Measurements from ENCODE around the gene TATDN3. TPM values are rescaled to one million over a fixed set of nuclear protein-coding genes. Genes with fewer than 3 reads are reported as not detected.

TATDN3 gene
- total and polyA plus RNA-seq, 12 donors: 10.2 to 37.9 (median 20.5) TPM

DNA sequence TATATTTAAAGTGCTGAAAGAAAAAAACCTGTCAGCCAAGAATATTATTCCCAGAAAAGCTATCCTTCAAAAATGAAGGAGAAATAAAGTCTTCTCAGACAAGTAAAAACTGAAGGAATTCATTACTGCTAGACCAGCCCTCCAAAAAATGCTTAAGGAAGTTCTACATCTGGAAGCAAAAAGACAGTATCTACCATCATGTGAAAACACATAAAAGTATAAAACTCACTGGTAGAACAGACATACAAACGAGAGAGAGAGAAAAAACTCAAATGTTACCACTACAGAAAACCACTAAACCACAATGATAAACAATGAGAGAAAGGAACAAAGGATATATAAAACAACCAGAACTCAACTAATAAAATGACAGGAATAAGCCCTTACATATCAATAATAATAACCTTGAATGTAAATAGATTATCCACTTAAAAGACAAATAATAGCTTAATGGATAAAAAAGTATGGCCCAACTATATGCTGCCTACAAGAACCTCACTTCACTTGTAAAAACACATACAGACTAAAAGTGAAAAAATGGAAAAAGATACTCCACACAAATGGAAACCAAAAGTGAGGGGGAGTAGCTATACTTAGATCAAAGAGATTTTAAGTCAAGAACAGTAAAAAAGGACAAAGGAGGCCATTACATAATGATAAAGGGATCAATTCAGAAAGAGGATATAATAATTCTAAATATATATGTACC, 22.1 kb upstream of the TATDN3 start:
- Histone ChIP-seq H3K27ac (no peak overlapping the region), H3K4me1 (replicated peaks in 1 of 2) (no peaks in the 10 kb centered on the region), H3K36me3 (replicated peaks in 1 of 2) (no peaks in the 10 kb centered on the region), H3K4me3 (no peak overlapping the region), H3K27me3 (no peaks in the 10 kb centered on the region), H3K9me3 (replicated peaks in 1 of 3) (peaks cover 0 to 19% (median 10%) of the 10 kb centered on the region in 3 donors)
- DNase-seq: no peak
- intact Hi-C loops (cut with DNase I): no loop called here
- no peak for TF ChIP-seq POLR2A (IDR thresholded peaks at IDR 0.05)
- TF ChIP-seq, protein P1, sequence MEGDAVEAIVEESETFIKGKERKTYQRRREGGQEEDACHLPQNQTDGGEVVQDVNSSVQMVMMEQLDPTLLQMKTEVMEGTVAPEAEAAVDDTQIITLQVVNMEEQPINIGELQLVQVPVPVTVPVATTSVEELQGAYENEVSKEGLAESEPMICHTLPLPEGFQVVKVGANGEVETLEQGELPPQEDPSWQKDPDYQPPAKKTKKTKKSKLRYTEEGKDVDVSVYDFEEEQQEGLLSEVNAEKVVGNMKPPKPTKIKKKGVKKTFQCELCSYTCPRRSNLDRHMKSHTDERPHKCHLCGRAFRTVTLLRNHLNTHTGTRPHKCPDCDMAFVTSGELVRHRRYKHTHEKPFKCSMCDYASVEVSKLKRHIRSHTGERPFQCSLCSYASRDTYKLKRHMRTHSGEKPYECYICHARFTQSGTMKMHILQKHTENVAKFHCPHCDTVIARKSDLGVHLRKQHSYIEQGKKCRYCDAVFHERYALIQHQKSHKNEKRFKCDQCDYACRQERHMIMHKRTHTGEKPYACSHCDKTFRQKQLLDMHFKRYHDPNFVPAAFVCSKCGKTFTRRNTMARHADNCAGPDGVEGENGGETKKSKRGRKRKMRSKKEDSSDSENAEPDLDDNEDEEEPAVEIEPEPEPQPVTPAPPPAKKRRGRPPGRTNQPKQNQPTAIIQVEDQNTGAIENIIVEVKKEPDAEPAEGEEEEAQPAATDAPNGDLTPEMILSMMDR (IDR thresholded peaks at IDR 0.05): no peak
- WGBS, 4 donors: 82 to 94% (median 89%) methylated on average over 1 of the region's 1 CpG

DNA sequence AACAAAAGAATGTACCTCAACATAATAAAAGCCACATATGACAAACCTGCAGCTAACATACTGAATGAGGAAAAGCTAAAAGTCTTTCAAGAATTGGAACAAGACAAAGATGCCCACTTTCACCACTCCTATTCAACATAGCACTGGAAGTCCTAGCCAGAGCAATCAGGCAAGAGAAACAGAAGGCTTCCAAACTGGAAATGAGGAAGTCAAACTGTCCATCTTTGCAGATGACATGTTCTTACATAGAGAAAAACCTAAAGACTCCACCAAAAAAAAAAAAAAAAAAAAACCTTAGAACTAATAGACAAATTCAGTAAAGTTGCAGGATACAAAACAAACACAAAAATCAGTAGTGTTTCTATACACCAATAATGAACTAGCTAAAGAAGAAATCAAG, 20.4 kb upstream of the TATDN3 start:
- Histone ChIP-seq H3K36me3 (replicated peaks in 1 of 2) (no peaks in the 10 kb centered on the region), H3K4me3 (no peak overlapping the region), H3K9me3 (replicated peaks in 1 of 3) (peaks cover 0 to 19% (median 10%) of the 10 kb centered on the region in 3 donors), H3K4me1 (replicated peaks in 1 of 2) (no peaks in the 10 kb centered on the region), H3K27me3 (no peaks in the 10 kb centered on the region), H3K27ac (no peak overlapping the region)
- intact Hi-C loops (cut with DNase I): no loop called here
- no peak for DNase-seq
- TF ChIP-seq POLR2A (IDR thresholded peaks at IDR 0.05): no peak
- TF ChIP-seq, protein P1 (IDR thresholded peaks at IDR 0.05): no peak

DNA sequence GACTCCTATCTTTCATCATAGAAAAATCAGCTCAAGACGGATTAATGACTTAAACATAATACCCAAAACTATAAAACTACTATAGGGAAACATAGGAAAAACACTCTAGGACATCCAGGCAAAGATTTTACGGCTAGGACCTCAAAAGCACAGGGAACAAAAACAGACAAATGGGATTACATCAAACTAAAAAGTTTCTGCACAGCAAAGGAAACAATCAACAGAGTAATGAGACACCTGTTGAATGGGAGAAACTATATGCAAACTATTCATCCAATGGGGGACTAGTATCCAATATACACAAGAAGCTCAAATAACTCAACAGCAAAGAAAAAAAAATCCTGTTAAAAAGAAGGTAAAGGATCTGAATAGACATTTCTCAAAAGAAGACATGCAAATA, 18.7 kb upstream of the TATDN3 start:
- intact Hi-C loops (cut with DNase I): no loop called here
- 94 to 97% (median 97%) methylated on average over 2 of the region's 2 CpGs for WGBS, 4 donors
- Histone ChIP-seq H3K27me3 (no peaks in the 10 kb centered on the region), H3K4me1 (replicated peaks in 1 of 2) (no peaks in the 10 kb centered on the region), H3K27ac (no peak overlapping the region), H3K4me3 (no peak overlapping the region), H3K9me3 (replicated peaks in 1 of 3) (peaks cover 0 to 19% (median 10%) of the 10 kb centered on the region in 3 donors), H3K36me3 (replicated peaks in 1 of 2) (no peaks in the 10 kb centered on the region)
- DNase-seq: no peak
- TF ChIP-seq POLR2A (IDR thresholded peaks at IDR 0.05): no peak
- TF ChIP-seq, protein P1 (IDR thresholded peaks at IDR 0.05): no peak

DNA sequence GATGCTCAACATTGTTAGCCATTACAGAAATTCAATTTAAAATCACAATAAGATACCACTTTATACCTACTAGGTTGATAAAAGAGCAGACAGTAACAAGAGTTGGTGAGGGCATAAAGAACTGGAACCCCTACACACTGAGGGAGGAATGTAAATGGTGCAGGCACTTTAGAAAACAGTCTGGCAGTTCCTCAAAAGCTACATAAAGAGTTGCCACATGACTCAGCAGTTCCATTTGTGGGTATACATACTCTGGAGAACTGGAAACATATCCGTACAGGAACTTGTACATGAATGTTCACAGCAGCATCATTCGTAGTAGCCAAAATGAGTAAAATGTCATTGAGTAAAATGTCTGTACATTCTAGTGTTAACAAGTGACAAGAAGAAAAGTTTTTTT, 17.1 kb upstream of the TATDN3 start:
- TF ChIP-seq POLR2A (IDR thresholded peaks at IDR 0.05): no peak
- TF ChIP-seq, protein P1 (IDR thresholded peaks at IDR 0.05): no peak
- no peaks in the 10 kb centered on the region for H3K4me1 ChIP-seq (replicated peaks in 1 of 2)
- no peaks in the 10 kb centered on the region for H3K36me3 ChIP-seq (replicated peaks in 1 of 2)
- peaks cover 0 to 6% (median 5%) of the 10 kb centered on the region in 3 donors for H3K9me3 ChIP-seq (replicated peaks in 1 of 3)
- no peak for DNase-seq
- intact Hi-C loops (cut with DNase I): no loop called here
- H3K27ac ChIP-seq: no peak overlapping the region
- H3K27me3 ChIP-seq: no peaks in the 10 kb centered on the region
- H3K4me3 ChIP-seq: no peak overlapping the region
- WGBS, 4 donors: 76 to 85% (median 81%) methylated on average over 2 of the region's 2 CpGs

Data from adrenal gland (tissue), 12 donors.